HG03342 (cell line): ENCODE data around the gene FFAR3.
"Not testable (repeated sequence)": the region's sequence is repeated elsewhere in the genome, so short reads cannot be mapped to it uniquely, and the experiment has no call there.

Experiments
- ATAC-seq: cut with Tn5 transposase; IDR thresholded peaks from one replicate; pipeline ENCODE4 v1.9.1; 2021; ENCODE audit warnings: mild to moderate bottlenecking, moderate library complexity; ENCODE audit not compliant: unreplicated experiment

The FFAR3 gene

GRCh38 chr19:35349614-35350521, 8.4 kb upstream of the FFAR3 start:
- ATAC-seq, result no peak

GRCh38 chr19:35350591-35350990, 7.7 kb upstream of the FFAR3 start:
- ATAC-seq, result no peak

GRCh38 chr19:35351411-35352176, 6.7 kb upstream of the FFAR3 start:
- ATAC-seq, result no peak

- ATAC-seq, result no peak
These were observed 6.1 kb upstream of the FFAR3 start for GRCh38 chr19:35352177-35352447.

- ATAC-seq, result no peak
These were observed 5.6 kb upstream of the FFAR3 start for GRCh38 chr19:35352448-35353304.

GRCh38 chr19:35353635-35354034, 4.6 kb upstream of the FFAR3 start:
- no peak for ATAC-seq

GRCh38 chr19:35354898-35355297, 3.4 kb upstream of the FFAR3 start:
- ATAC-seq, result no peak

GRCh38 chr19:35355791-35356460, 2.3 kb upstream of the FFAR3 start:
- ATAC-seq, result no peak

GRCh38 chr19:35358834-35359233, 574 bp downstream of the FFAR3 start:
- ATAC-seq, result not testable (repeated sequence)

- not testable (repeated sequence) for ATAC-seq
These were observed 1.1 kb downstream of the FFAR3 start for GRCh38 chr19:35359395-35359794.

GRCh38 chr19:35360081-35360480, 1.8 kb downstream of the FFAR3 start:
- not testable (repeated sequence) for ATAC-seq

- no peak for ATAC-seq
These were observed 2.7 kb downstream of the FFAR3 start for GRCh38 chr19:35360880-35361420.

GRCh38 chr19:35362261-35363000, 4.2 kb downstream of the FFAR3 start:
- no peak for ATAC-seq

GRCh38 chr19:35363001-35363590, 4.8 kb downstream of the FFAR3 start:
- ATAC-seq, result no peak

- no peak for ATAC-seq
These were observed 5.6 kb downstream of the FFAR3 start for GRCh38 chr19:35363711-35364425.

GRCh38 chr19:35365303-35365702, 7.0 kb downstream of the FFAR3 start:
- no peak for ATAC-seq

GRCh38 chr19:35368378-35368777, 10.1 kb downstream of the FFAR3 start:
- no peak for ATAC-seq

GRCh38 chr19:35369522-35369921, 11.3 kb downstream of the FFAR3 start:
- no peak for ATAC-seq

- no peak for ATAC-seq
These were observed 12.5 kb downstream of the FFAR3 start, which contains the start of gene GPR42 for GRCh38 chr19:35370722-35371121. GPR42 (plus strand) TSS chr19:35371068; CDS start chr19:35371360, 292 bp downstream.
